ENCODE results near the gene PSMC3. TPM values are rescaled to one million over a fixed set of nuclear protein-coding genes. Genes with fewer than 3 reads are reported as not detected.

Gene PSMC3
- total and polyA plus RNA-seq, 2 donors = 60.1 to 177 TPM

- H3K36me3 ChIP-seq (ENCODE audit: insufficient read depth) = no peaks in the 10 kb centered on the region
- H3K4me3 ChIP-seq (ENCODE audit: low read depth, low read length) = no peak overlapping the region
- H3K27ac ChIP-seq (ENCODE audit: low read depth) = no peak overlapping the region
- DNase-seq (ENCODE audit: extremely low spot score) = no peak
- no peaks in the 10 kb centered on the region for H3K4me1 ChIP-seq (ENCODE audit: insufficient read depth)
- WGBS = 33% methylated on average over 8 of the region's 8 CpGs
Observed at GRCh38 chr11:47400768-47401279, 25.4 kb downstream of the PSMC3 start.

- peak; percentile 46 for DNase-seq (ENCODE audit: extremely low spot score)
- Histone ChIP-seq H3K4me1 (ENCODE audit: insufficient read depth) (no peaks in the 10 kb centered on the region), H3K27ac (ENCODE audit: low read depth) (peak overlapping the region; percentile 48), H3K4me3 (ENCODE audit: low read depth, low read length) (peak overlapping the region; percentile 60), H3K36me3 (ENCODE audit: insufficient read depth) (no peaks in the 10 kb centered on the region)
- WGBS = 5% methylated on average over 47 of the region's 47 CpGs
Observed at GRCh38 chr11:47399860-47400767, 26.1 kb downstream of the PSMC3 start.

GRCh38 chr11:47398551-47398950 is 27.7 kb downstream of the PSMC3 start:
- no peaks in the 10 kb centered on the region for H3K4me1 ChIP-seq (ENCODE audit: insufficient read depth)
- no peak overlapping the region for H3K27ac ChIP-seq (ENCODE audit: low read depth)
- H3K36me3 ChIP-seq (ENCODE audit: insufficient read depth) = no peaks in the 10 kb centered on the region
- no peak overlapping the region for H3K4me3 ChIP-seq (ENCODE audit: low read depth, low read length)
- no peak for DNase-seq (ENCODE audit: extremely low spot score)
- WGBS = 90% methylated on average over 1 of the region's 1 CpG

GRCh38 chr11:47398011-47398410 is 28.2 kb downstream of the PSMC3 start:
- Histone ChIP-seq H3K4me3 (ENCODE audit: low read depth, low read length) (no peak overlapping the region), H3K36me3 (ENCODE audit: insufficient read depth) (no peaks in the 10 kb centered on the region), H3K27ac (ENCODE audit: low read depth) (no peak overlapping the region), H3K4me1 (ENCODE audit: insufficient read depth) (no peaks in the 10 kb centered on the region)
- DNase-seq (ENCODE audit: extremely low spot score) = no peak
- WGBS = 81% methylated on average over 3 of the region's 3 CpGs

- Histone ChIP-seq H3K4me1 (ENCODE audit: insufficient read depth) (no peaks in the 10 kb centered on the region), H3K4me3 (ENCODE audit: low read depth, low read length) (no peak overlapping the region), H3K36me3 (ENCODE audit: insufficient read depth) (no peaks in the 10 kb centered on the region), H3K27ac (ENCODE audit: low read depth) (no peak overlapping the region)
- 93% methylated on average over 3 of the region's 3 CpGs for WGBS
- no peak for DNase-seq (ENCODE audit: extremely low spot score)
Observed at GRCh38 chr11:47396049-47396320, 30.3 kb downstream of the PSMC3 start.

- 83% methylated on average over 25 of the region's 25 CpGs for WGBS
- H3K4me3 ChIP-seq (ENCODE audit: low read depth, low read length) = no peak overlapping the region
- DNase-seq (ENCODE audit: extremely low spot score) = no peak
- no peaks in the 10 kb centered on the region for H3K36me3 ChIP-seq (ENCODE audit: insufficient read depth)
- H3K27ac ChIP-seq (ENCODE audit: low read depth) = peak overlapping the region; percentile 74
- no peaks in the 10 kb centered on the region for H3K4me1 ChIP-seq (ENCODE audit: insufficient read depth)
Observed at GRCh38 chr11:47395223-47396048, 30.8 kb downstream of the PSMC3 start.

GRCh38 chr11:47394322-47395222 is 31.7 kb downstream of the PSMC3 start:
- H3K4me1 ChIP-seq (ENCODE audit: insufficient read depth) = no peaks in the 10 kb centered on the region
- H3K36me3 ChIP-seq (ENCODE audit: insufficient read depth) = no peaks in the 10 kb centered on the region
- DNase-seq (ENCODE audit: extremely low spot score) = no peak
- peak overlapping the region; percentile 74 for H3K27ac ChIP-seq (ENCODE audit: low read depth)
- H3K4me3 ChIP-seq (ENCODE audit: low read depth, low read length) = no peak overlapping the region
- WGBS = 73% methylated on average over 39 of the region's 39 CpGs

GRCh38 chr11:47394050-47394321 is 32.3 kb downstream of the PSMC3 start:
- no peaks in the 10 kb centered on the region for H3K4me1 ChIP-seq (ENCODE audit: insufficient read depth)
- H3K36me3 ChIP-seq (ENCODE audit: insufficient read depth) = no peaks in the 10 kb centered on the region
- no peak for DNase-seq (ENCODE audit: extremely low spot score)
- H3K27ac ChIP-seq (ENCODE audit: low read depth) = no peak overlapping the region
- H3K4me3 ChIP-seq (ENCODE audit: low read depth, low read length) = no peak overlapping the region
- 89% methylated on average over 9 of the region's 9 CpGs for WGBS

- WGBS = 66% methylated on average over 20 of the region's 20 CpGs
- H3K27ac ChIP-seq (ENCODE audit: low read depth) = no peak overlapping the region
- DNase-seq (ENCODE audit: extremely low spot score) = no peak
Observed at GRCh38 chr11:47393163-47394049, 32.8 kb downstream of the PSMC3 start.

GRCh38 chr11:47392546-47393162 is 33.6 kb downstream of the PSMC3 start:
- H3K4me3 ChIP-seq (ENCODE audit: low read depth, low read length) = no peak overlapping the region
- no peaks in the 10 kb centered on the region for H3K36me3 ChIP-seq (ENCODE audit: insufficient read depth)
- 85% methylated on average over 14 of the region's 14 CpGs for WGBS
- DNase-seq (ENCODE audit: extremely low spot score) = no peak
- H3K27ac ChIP-seq (ENCODE audit: low read depth) = no peak overlapping the region
- no peaks in the 10 kb centered on the region for H3K4me1 ChIP-seq (ENCODE audit: insufficient read depth)

More at GRCh38 chr11:47393163-47394049, 32.8 kb downstream of the PSMC3 start:
- Histone ChIP-seq H3K4me3 (ENCODE audit: low read depth, low read length) (no peak overlapping the region), H3K36me3 (ENCODE audit: insufficient read depth) (no peaks in the 10 kb centered on the region), H3K4me1 (ENCODE audit: insufficient read depth) (no peaks in the 10 kb centered on the region)

GRCh38 chr11:47391711-47392432 is 34.4 kb downstream of the PSMC3 start:
- H3K4me3 ChIP-seq (ENCODE audit: low read depth, low read length) = no peak overlapping the region
- no peak for DNase-seq (ENCODE audit: extremely low spot score)
- H3K36me3 ChIP-seq (ENCODE audit: insufficient read depth) = no peaks in the 10 kb centered on the region
- no peak overlapping the region for H3K27ac ChIP-seq (ENCODE audit: low read depth)
- no peaks in the 10 kb centered on the region for H3K4me1 ChIP-seq (ENCODE audit: insufficient read depth)
- 95% methylated on average over 16 of the region's 16 CpGs for WGBS

GRCh38 chr11:47391077-47391583 is 35.1 kb downstream of the PSMC3 start:
- no peak overlapping the region for H3K4me3 ChIP-seq (ENCODE audit: low read depth, low read length)
- H3K36me3 ChIP-seq (ENCODE audit: insufficient read depth) = no peaks in the 10 kb centered on the region
- 85% methylated on average over 11 of the region's 11 CpGs for WGBS
- DNase-seq (ENCODE audit: extremely low spot score) = no peak
- no peaks in the 10 kb centered on the region for H3K4me1 ChIP-seq (ENCODE audit: insufficient read depth)
- H3K27ac ChIP-seq (ENCODE audit: low read depth) = no peak overlapping the region
